Measurements from ENCODE around the gene ANKRD29.

- no peak for TF ChIP-seq CTCF (conservative IDR thresholded peaks at IDR 0.05)
- no peak for TF ChIP-seq ZFX (IDR thresholded peaks at IDR 0.05)
These were observed 84.5 kb downstream of the ANKRD29 start for GRCh38 chr18:23578067-23578701.

Data from C4-2B (cell line).